GM18517 (cell line): ENCODE results near the gene PCNX4.
A peak's percentile ranks its signal among the peaks of the same experiment; 100 is the strongest.

Source experiments
- ATAC-seq: cut with Tn5 transposase; IDR thresholded peaks from one replicate; pipeline ENCODE4 v1.9.1; 2021; ENCODE audit warnings: mild to moderate bottlenecking, moderate library complexity; ENCODE audit not compliant: unreplicated experiment

Gene PCNX4

GRCh38 chr14:60171690-60172089 lies 80.0 kb downstream of the PCNX4 start:
- no peak for ATAC-seq

- ATAC-seq: no peak
These were observed 82.9 kb downstream of the PCNX4 start for GRCh38 chr14:60174352-60175254.

- ATAC-seq: no peak
These were observed 83.7 kb downstream of the PCNX4 start for GRCh38 chr14:60175255-60175902.

GRCh38 chr14:60178164-60178563 lies 86.4 kb downstream of the PCNX4 start:
- no peak for ATAC-seq

- no peak for ATAC-seq
These were observed 87.1 kb downstream of the PCNX4 start for GRCh38 chr14:60178820-60179219.

GRCh38 chr14:60179431-60179869 lies 87.7 kb downstream of the PCNX4 start:
- no peak for ATAC-seq

- peak; percentile 27 for ATAC-seq
These were observed 91.4 kb downstream of the PCNX4 start for GRCh38 chr14:60183138-60183537.

GRCh38 chr14:60183741-60184140 lies 92.0 kb downstream of the PCNX4 start:
- ATAC-seq: peak; percentile 43

- peak; percentile 57 for ATAC-seq
These were observed 92.6 kb downstream of the PCNX4 start for GRCh38 chr14:60184146-60184904.

GRCh38 chr14:60184905-60185555 lies 93.3 kb downstream of the PCNX4 start:
- no peak for ATAC-seq

GRCh38 chr14:60188115-60188514 lies 96.4 kb downstream of the PCNX4 start:
- no peak for ATAC-seq

- no peak for ATAC-seq
These were observed 97.0 kb downstream of the PCNX4 start for GRCh38 chr14:60188696-60189095.

GRCh38 chr14:60189923-60190840 lies 98.5 kb downstream of the PCNX4 start:
- ATAC-seq: peak; percentile 64

- ATAC-seq: peak; percentile 49
These were observed 103.6 kb downstream of the PCNX4 start for GRCh38 chr14:60195179-60195810.

GRCh38 chr14:60196291-60196690 lies 104.6 kb downstream of the PCNX4 start:
- ATAC-seq: no peak

- no peak for ATAC-seq
These were observed 106.0 kb downstream of the PCNX4 start for GRCh38 chr14:60197629-60198303.

- no peak for ATAC-seq
These were observed 107.6 kb downstream of the PCNX4 start for GRCh38 chr14:60199321-60199720.

GRCh38 chr14:60204104-60204842 lies 112.5 kb downstream of the PCNX4 start:
- peak; percentile 85 for ATAC-seq
